ENCODE data around the gene FYN. TPM values are rescaled to one million over a fixed set of nuclear protein-coding genes. Genes with fewer than 3 reads are reported as not detected.

FYN gene
- total RNA-seq, 1 donor from 2014 or later = 525 TPM

DNA sequence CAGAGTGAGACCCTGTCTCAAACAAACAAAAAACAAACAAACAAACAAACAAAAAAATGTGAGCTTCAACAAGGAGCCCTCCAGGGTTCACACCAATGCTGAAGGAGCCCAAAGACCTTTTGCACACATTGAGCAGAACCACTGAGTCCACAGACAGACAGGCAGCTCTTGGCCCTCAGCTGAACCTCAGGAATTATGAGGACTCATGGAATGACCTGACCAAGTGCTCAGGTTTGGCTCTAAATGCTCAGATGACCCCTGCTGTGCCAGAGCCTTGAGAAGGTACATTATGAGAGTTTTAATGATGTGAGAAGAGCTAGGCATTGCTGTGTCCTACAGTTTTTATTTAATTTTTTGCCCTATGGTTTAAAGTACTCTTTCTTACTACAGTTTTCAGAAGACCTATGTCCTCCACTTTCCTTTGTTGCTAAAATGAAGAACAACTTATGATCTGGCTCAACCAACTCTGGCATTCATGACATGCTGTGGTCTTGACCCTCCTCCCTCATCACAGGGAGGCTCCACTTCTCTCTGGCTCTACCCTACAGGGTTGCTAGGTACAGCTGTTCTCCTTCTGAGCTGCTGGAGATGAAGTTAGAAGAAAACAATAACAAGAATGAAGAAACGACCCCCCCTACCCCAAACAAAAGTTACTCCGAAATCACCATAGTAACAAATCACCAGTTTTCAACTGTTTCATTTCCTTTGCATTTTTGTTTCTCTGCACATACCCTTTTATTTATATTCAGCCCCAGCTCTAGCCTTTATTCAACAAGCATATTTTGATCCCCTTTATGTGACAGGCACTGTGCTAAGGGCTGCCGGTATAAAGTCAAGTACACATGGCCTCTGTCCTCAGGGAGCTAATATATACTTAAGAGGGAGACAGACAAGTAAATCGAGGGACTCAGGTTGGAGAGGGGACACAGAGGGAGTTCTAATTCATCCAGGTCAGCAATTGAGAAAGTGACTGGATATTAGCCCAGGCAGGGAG is 138.9 kb downstream of the FYN start:
- Mint-ChIP-seq H3K4me1 (ENCODE audit: low read depth, unreplicated experiment) (peaks cover 9% of the 10 kb centered on the region), H3K36me3 (ENCODE audit: unreplicated experiment) (peaks cover 14% of the 10 kb centered on the region), H3K27ac (ENCODE audit: unreplicated experiment) (peak overlapping the region; percentile 40), H3K4me3 (ENCODE audit: unreplicated experiment) (no peak overlapping the region), H3K27me3 (ENCODE audit: unreplicated experiment) (peaks cover 11% of the 10 kb centered on the region), H3K9me3 (ENCODE audit: unreplicated experiment) (peaks cover 12% of the 10 kb centered on the region)
- TF ChIP-seq, protein P1, sequence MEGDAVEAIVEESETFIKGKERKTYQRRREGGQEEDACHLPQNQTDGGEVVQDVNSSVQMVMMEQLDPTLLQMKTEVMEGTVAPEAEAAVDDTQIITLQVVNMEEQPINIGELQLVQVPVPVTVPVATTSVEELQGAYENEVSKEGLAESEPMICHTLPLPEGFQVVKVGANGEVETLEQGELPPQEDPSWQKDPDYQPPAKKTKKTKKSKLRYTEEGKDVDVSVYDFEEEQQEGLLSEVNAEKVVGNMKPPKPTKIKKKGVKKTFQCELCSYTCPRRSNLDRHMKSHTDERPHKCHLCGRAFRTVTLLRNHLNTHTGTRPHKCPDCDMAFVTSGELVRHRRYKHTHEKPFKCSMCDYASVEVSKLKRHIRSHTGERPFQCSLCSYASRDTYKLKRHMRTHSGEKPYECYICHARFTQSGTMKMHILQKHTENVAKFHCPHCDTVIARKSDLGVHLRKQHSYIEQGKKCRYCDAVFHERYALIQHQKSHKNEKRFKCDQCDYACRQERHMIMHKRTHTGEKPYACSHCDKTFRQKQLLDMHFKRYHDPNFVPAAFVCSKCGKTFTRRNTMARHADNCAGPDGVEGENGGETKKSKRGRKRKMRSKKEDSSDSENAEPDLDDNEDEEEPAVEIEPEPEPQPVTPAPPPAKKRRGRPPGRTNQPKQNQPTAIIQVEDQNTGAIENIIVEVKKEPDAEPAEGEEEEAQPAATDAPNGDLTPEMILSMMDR (IDR thresholded peaks at IDR 0.05; ENCODE audit: partially characterized antibody, unreplicated experiment) = no peak
- DNase-seq = no peak

DNA sequence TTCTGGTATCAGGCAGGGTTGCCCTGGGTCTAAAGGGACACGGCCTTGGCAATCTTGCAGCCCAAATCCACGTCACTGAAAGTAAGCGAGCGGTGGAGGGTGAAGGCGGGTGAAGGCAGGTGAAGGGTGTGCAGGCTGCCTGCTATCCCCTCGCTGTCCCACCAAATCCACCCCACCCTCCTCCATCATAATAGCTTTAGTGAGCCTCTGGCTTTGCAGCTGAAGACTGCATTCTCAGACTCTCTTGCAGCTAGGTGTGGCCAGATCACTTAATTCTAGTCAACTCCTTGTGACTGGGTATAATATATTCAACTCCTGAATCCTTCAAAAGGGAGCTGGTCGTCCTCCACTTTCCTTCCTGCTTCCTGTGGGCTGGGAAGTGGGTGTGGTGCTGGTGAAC is 140.9 kb downstream of the FYN start:
- peaks cover 14% of the 10 kb centered on the region for H3K36me3 Mint-ChIP-seq (ENCODE audit: unreplicated experiment)
- peaks cover 9% of the 10 kb centered on the region for H3K4me1 Mint-ChIP-seq (ENCODE audit: low read depth, unreplicated experiment)
- H3K4me3 Mint-ChIP-seq (ENCODE audit: unreplicated experiment) = no peak overlapping the region
- DNase-seq = no peak
- peaks cover 16% of the 10 kb centered on the region for H3K9me3 Mint-ChIP-seq (ENCODE audit: unreplicated experiment)
- H3K27me3 Mint-ChIP-seq (ENCODE audit: unreplicated experiment) = peaks cover 3% of the 10 kb centered on the region
- TF ChIP-seq, protein P1 (IDR thresholded peaks at IDR 0.05; ENCODE audit: partially characterized antibody, unreplicated experiment) = no peak
- H3K27ac Mint-ChIP-seq (ENCODE audit: unreplicated experiment) = no peak overlapping the region

DNA sequence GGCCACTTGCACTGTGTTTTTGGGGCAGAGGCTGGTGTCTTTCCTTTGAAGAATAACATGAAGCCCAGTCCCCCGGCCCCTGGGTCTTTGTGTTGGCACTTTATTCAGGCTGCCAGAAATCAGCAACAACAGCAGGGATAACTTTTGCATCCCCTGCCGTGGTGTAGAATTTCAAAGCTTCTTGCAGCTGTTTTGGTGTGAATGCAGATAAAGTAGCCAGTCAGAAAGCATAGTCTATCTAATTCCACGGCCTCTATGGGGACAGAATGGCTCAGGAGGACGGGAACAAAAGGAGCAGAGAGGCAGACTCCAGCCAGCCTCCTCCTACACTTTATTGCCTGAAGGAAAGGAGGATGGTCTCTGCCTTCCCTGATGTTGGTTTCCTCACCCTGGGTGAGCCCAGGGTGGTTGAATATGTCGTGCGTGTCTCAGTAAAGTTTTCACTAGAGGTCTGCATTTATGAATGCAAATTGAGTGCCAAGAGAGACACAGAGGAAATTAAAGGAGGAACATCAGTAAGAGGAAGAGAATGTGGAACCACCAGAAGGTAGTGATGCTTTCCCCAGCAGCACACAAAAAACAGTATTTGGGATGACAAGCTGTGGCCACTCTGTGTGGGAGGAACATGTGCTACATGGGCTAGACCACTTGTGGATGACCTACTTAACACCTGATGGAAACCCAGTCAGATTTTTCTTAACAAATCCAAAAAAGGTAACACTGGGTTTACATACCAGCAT is 141.6 kb downstream of the FYN start:
- Mint-ChIP-seq H3K9me3 (ENCODE audit: unreplicated experiment) (peaks cover 21% of the 10 kb centered on the region), H3K27ac (ENCODE audit: unreplicated experiment) (peak overlapping the region; percentile 23), H3K27me3 (ENCODE audit: unreplicated experiment) (peaks cover 3% of the 10 kb centered on the region), H3K36me3 (ENCODE audit: unreplicated experiment) (peaks cover 14% of the 10 kb centered on the region), H3K4me1 (ENCODE audit: low read depth, unreplicated experiment) (peaks cover 13% of the 10 kb centered on the region), H3K4me3 (ENCODE audit: unreplicated experiment) (no peak overlapping the region)
- DNase-seq = no peak
- TF ChIP-seq, protein P1 (IDR thresholded peaks at IDR 0.05; ENCODE audit: partially characterized antibody, unreplicated experiment) = no peak

DNA sequence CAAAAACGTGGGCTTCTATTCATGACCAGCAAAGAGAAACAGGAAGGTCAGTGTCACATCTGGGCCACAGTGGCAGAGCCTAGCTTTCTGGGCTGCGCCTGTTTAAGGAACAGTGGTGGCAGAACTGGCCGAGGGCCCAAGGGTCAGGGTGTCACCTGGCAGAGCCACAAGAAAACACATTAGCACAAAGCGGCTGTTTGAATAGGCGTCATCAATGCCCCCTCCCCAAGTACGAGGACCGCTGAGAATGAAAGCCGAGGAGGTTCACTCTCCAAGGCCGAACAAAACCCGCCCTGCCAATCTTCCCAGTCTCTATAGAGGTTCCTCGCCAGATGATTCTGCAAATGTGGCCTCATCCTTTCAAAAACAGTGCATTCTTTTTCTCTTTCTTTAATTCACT is 142.4 kb downstream of the FYN start:
- peaks cover 3% of the 10 kb centered on the region for H3K27me3 Mint-ChIP-seq (ENCODE audit: unreplicated experiment)
- H3K4me1 Mint-ChIP-seq (ENCODE audit: low read depth, unreplicated experiment) = peaks cover 16% of the 10 kb centered on the region
- H3K36me3 Mint-ChIP-seq (ENCODE audit: unreplicated experiment) = peaks cover 14% of the 10 kb centered on the region
- H3K4me3 Mint-ChIP-seq (ENCODE audit: unreplicated experiment) = no peak overlapping the region
- TF ChIP-seq, protein P1 (IDR thresholded peaks at IDR 0.05; ENCODE audit: partially characterized antibody, unreplicated experiment) = no peak
- peaks cover 21% of the 10 kb centered on the region for H3K9me3 Mint-ChIP-seq (ENCODE audit: unreplicated experiment)
- DNase-seq = no peak
- no peak overlapping the region for H3K27ac Mint-ChIP-seq (ENCODE audit: unreplicated experiment)
